GM15510 (cell line): ENCODE results near the gene TRIM2.

Experiments
- POLR2A ChIP-seq: IDR thresholded peaks from 3 replicates; pipeline ENCODE4 v1.6.1; 2011; ENCODE audit warnings: borderline replicate concordance; ENCODE audit not compliant: insufficient read length; ENCODE audit errors: extremely low read depth

The TRIM2 gene

DNA sequence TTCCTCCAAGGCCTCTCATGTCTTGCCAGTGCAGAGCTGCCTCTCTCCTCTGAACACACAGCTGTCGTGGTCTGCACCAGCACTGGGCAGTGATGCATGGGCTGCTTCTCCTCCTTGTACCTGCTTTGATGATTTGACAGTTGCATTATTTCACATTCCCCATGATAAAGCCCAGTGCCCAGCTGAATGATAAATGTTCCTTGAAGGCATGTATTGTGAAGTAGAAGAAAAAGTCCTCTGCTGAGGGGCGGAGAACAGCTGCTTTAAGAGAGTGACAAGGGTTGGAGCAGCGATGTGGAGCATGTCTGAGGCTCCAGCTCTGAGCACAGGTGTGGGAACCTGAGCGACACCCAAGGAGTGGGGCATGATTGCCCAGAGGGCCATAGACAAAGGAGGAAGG, 21.1 kb upstream of the TRIM2 start:
- no peak for TF ChIP-seq POLR2A

DNA sequence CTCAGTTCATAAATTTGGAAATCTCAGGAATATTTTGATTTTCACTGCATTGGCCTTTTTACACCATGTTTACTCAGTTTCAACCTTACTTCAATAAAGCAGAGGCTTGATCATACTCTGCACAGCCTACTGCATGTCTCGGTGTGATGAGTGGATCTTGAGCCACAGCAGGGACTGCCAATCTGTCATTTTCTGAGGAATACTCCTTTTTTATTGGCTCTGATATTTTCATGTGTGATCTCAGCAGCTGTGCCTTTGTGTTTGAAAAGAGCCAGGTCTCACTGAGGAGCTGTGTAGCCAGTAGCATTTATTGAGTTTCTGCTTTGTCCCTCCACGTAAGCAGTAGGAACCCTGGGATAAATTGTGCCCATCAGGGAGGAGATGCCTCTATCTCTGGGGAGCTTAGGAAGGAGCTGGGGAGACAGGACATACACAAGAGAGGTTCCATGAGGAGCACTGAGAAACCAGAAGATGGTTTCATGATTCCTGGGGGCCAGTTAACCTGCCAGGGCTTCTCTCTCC, 18.9 kb upstream of the TRIM2 start:
- TF ChIP-seq POLR2A: no peak

- no peak for TF ChIP-seq POLR2A
Observed at GRCh38 chr4:153186046-153186728, 18.1 kb upstream of the TRIM2 start.

- TF ChIP-seq POLR2A: no peak
Observed at GRCh38 chr4:153189016-153189801, 15.0 kb upstream of the TRIM2 start.

DNA sequence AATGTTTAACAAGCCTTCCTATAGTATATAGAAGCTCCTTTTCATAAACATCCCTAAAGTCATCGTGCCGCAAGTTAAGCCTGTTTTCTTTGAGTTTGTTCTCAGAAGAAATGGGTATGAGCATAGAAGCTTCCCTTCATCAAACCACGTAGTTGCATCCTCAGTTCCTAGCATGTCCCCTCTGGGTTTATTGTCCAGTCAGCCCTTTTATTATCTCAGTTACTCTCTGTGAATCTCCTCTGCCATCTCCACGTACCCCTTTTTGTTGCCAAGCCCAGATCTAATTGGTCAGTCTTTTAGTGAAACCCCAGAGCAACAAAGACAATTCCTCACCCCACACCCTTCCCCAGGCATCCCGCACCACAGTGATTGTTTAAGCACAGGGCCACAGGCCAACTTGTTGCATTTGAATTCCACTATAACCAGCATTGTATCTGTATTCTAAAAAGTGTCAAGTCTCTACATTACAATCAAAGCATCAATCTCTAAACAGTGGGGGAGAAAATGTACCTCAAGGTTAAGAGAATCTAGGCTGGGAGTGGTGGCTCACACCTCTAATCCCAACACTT, 12.4 kb upstream of the TRIM2 start:
- TF ChIP-seq POLR2A: no peak

DNA sequence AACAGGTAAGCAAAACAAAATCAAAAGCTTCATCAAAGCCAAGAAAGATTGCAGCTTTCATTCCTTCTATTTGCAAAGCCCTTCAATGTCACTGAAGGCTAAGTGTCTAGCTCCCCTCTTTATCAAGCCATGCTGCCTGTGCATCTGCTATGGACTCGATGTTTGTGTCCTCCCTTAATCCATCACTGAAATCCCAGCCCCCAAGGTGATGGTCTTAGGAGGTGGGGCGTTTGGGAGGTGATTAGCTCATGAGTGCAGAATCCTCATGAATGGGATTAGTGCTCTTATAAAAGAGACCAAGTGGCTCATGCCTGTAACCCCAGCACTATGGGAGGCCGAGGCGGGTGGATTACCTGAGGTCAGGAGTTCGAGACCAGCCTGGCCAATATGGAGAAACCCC, 6.9 kb upstream of the TRIM2 start:
- TF ChIP-seq POLR2A: no peak

- no peak for TF ChIP-seq POLR2A
Observed at GRCh38 chr4:153198719-153199118, 5.5 kb upstream of the TRIM2 start.

DNA sequence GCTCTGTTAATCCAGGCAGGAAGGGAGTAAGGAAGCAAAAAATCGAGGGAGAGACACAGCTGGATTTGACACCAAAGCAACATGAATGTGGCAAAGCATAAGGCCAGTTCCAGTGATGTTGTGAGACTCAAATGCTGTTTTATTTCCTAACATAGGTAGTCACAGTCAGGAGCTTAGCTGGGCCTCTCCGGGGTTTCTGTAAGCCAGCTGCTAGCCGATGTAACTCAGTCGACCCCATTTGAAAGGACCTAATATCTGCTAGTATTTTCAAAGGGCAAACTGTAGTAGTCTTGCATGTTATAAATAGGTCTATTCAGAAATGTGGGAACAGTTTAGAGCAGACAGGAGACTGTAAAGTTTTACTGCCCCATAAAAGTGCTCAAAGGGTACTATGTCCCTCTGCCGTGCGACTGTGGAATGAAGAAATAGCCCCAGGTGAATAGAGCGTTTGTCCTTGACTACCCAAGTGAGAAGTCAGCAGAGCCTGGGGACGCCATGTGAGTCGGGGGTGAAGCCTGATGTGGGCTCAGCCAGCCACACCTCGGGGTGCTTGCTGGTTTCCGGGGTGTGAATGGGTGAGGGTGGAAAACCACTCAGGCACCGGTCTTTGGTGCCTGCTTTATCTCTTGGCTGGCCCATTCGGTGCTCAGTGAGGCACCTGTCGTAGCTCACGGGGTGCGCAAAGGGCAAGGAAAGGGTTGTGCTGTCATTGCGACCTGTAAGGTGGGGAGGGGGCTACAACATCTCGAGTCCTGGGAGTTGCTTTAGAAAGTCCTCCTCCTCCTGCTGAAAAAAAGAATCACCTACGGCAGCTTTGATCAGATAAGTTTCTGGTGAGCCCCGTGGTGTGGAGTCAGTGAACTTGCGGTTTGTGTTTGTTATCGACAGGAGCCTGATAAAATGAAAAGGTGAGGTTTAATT, 745 bp downstream of the TRIM2 start:
- no peak for TF ChIP-seq POLR2A

DNA sequence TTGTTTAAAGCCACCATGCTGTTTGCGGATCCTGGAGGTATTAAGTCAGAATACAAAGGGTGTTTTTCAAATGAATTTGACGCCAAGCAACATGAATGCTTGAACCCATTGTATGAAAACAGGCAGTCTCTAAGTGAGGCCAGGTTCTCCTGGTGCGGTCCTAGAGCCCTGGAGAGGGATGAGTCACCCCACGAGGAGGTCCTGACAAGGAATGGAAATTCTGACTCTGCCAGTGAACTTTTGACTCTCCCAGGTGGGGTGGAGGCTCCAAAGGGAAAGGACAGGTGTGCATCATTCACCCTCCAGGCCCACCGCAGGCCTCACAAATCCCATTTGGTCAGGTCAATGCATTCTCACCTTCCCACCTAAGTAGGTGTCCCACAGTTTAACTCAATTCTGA, 1.5 kb downstream of the TRIM2 start:
- no peak for TF ChIP-seq POLR2A

- no peak for TF ChIP-seq POLR2A
Observed at GRCh38 chr4:153206534-153206933, 2.3 kb downstream of the TRIM2 start.

DNA sequence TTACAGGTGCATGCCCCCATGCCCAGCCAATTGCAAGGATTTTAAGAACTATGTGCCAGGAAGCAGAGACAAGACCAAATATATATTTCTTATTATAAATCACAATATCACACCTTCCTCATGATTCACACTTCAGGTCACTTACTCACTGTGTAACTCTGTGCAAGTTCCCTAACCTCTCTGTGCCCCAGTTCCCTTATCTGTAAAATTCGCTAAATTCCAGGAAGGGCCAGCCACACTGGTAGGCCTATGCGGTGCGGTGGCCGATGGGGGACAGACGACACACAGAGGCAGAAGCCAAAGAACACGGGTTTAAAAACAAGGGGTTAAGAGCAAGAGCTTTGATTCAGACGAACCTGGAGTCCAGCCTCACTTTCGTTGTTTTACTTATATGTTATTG, 2.8 kb downstream of the TRIM2 start:
- no peak for TF ChIP-seq POLR2A

GRCh38 chr4:153207567-153207966, 3.3 kb downstream of the TRIM2 start:
- no peak for TF ChIP-seq POLR2A

DNA sequence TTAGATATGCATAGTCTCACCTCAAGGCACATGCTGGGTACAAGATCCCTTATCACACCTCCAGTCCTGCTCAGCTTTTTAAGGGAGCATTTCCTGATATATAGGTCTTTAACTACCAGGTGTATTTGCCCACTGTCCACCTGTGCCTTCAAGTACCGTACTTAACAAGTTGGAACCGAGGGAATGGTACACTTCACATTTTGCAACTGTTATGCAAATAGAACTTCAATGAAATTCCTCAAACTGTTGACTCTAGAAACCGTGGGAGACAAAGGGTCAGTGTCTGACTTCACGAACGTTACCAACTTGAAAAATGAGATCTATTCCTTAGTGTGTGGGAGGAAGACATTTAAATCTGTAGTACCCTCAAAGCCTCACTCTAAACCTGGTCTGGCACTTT, 5.2 kb downstream of the TRIM2 start:
- TF ChIP-seq POLR2A: no peak

GRCh38 chr4:153210727-153211126, 6.5 kb downstream of the TRIM2 start:
- TF ChIP-seq POLR2A: no peak
